ENCODE results near the gene CCDC178.

The CCDC178 gene

GRCh38 chr18:32908424-32908805 is 532.1 kb downstream of the CCDC178 start:
- no peak for DNase-seq

- no peak for DNase-seq
Measured at GRCh38 chr18:32907648-32908423, 532.7 kb downstream of the CCDC178 start.

GRCh38 chr18:32907311-32907585 is 533.3 kb downstream of the CCDC178 start:
- DNase-seq, result no peak

- DNase-seq, result no peak
Measured at GRCh38 chr18:32906506-32907310, 533.8 kb downstream of the CCDC178 start.

- no peak for DNase-seq
Measured at GRCh38 chr18:32905651-32906050, 534.9 kb downstream of the CCDC178 start.

GRCh38 chr18:32902568-32903330 is 537.8 kb downstream of the CCDC178 start:
- no peak for DNase-seq

- DNase-seq, result no peak
Measured at GRCh38 chr18:32899819-32900218, 540.7 kb downstream of the CCDC178 start.

GRCh38 chr18:32896776-32897547 is 543.6 kb downstream of the CCDC178 start:
- DNase-seq, result no peak

GRCh38 chr18:32893915-32894314 is 546.6 kb downstream of the CCDC178 start:
- DNase-seq, result no peak

- no peak for DNase-seq
Measured at GRCh38 chr18:32891797-32892196, 548.7 kb downstream of the CCDC178 start.

GRCh38 chr18:32891130-32891529 is 549.4 kb downstream of the CCDC178 start:
- no peak for DNase-seq

GRCh38 chr18:32889615-32890593 is 550.6 kb downstream of the CCDC178 start:
- DNase-seq, result no peak

- no peak for DNase-seq
Measured at GRCh38 chr18:32888306-32888705, 552.2 kb downstream of the CCDC178 start.

Measured in C1 segment of cervical spinal cord (tissue), 14 donors.